Measurements from ENCODE around the gene MBD1.

The MBD1 gene

DNA sequence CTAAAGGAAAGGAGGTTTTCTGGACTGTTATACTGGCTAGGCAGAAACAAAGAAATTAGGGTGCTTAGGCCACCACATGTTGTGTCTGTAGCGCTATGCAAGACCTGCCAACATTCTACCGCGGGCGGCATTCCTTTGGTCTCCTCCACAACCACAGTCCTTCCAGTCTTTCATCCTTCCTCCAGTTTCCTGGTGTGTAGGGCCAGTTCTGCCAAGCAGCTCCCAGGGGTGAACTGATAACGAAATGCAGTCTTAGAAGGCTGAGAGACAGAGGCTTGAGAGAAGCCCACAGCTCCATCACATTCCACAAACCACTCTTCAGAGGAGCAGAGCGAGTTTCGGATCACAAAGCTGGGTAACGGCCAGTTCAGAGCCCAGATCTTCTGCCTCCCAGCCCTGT, 25.6 kb upstream of the MBD1 start:
- DNase-seq (ENCODE audit: low read depth): no peak
- no peak overlapping the region for H3K4me3 ChIP-seq (ENCODE audit: control insufficient read depth, low read depth, low read length)
- TF ChIP-seq, protein P1, sequence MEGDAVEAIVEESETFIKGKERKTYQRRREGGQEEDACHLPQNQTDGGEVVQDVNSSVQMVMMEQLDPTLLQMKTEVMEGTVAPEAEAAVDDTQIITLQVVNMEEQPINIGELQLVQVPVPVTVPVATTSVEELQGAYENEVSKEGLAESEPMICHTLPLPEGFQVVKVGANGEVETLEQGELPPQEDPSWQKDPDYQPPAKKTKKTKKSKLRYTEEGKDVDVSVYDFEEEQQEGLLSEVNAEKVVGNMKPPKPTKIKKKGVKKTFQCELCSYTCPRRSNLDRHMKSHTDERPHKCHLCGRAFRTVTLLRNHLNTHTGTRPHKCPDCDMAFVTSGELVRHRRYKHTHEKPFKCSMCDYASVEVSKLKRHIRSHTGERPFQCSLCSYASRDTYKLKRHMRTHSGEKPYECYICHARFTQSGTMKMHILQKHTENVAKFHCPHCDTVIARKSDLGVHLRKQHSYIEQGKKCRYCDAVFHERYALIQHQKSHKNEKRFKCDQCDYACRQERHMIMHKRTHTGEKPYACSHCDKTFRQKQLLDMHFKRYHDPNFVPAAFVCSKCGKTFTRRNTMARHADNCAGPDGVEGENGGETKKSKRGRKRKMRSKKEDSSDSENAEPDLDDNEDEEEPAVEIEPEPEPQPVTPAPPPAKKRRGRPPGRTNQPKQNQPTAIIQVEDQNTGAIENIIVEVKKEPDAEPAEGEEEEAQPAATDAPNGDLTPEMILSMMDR (IDR thresholded peaks at IDR 0.05; ENCODE audit: control insufficient read depth, insufficient read depth, low read depth, low read length, missing control alignments): no peak

DNA sequence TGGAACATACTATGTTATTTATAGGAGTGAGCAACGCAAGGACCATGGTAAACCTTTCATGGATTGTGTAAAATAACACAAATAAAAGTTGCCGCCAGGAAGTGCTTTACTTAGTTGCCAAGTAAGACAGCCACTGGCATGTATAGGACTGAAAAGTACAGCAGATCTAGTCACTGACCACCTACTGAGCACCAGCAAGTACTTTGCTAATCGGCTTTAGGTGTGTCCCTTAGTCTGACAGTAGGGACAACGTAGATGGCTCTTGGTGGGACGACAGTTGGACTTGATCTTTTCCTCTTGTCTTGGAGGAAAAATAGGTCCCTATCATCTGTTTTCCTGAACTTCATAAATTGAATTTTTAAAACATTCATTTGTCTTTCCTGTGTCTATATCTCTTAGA, 19.8 kb upstream of the MBD1 start:
- no peak overlapping the region for H3K4me3 ChIP-seq (ENCODE audit: control insufficient read depth, low read depth, low read length)
- TF ChIP-seq, protein P1 (IDR thresholded peaks at IDR 0.05; ENCODE audit: control insufficient read depth, insufficient read depth, low read depth, low read length, missing control alignments): no peak
- DNase-seq (ENCODE audit: low read depth): no peak

DNA sequence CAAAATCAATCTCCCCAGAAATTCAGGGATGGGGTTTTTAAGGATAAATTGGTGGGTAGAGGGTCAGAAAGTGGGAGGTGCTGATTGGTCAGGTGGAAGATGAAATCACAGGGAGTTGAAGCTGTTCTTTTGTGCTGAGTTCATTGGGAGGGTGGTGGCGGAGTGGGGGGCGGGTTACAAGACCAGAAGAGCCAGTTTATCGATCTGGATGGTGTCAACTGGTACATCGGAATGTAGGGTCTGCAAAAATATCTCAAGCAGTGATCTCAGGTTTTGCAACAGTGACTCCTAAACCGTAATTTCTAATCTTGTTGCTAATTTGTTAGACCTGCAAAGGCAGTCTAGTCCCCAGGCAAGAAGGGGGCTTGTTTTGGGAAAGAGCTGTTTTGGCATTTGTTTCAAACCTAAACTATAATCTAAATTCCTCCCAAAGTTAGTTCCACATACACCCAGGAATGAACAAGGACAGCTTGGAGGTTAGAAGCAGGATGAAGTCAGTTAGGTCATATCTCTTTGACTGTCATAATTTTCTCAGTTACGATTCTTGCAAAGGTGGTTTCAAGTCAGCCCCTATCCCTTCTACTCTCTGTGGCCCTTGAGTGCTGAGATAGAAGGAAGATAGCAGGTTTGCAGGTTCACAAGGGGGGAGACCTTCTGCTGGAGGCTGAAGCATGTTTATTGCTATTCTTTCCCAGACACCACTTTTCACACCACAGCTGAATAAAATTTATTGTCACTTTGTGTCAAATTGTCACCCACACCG, 18.5 kb upstream of the MBD1 start:
- no peak overlapping the region for H3K4me3 ChIP-seq (ENCODE audit: control insufficient read depth, low read depth, low read length)
- DNase-seq (ENCODE audit: low read depth): no peak
- TF ChIP-seq, protein P1 (IDR thresholded peaks at IDR 0.05; ENCODE audit: control insufficient read depth, insufficient read depth, low read depth, low read length, missing control alignments): no peak

DNA sequence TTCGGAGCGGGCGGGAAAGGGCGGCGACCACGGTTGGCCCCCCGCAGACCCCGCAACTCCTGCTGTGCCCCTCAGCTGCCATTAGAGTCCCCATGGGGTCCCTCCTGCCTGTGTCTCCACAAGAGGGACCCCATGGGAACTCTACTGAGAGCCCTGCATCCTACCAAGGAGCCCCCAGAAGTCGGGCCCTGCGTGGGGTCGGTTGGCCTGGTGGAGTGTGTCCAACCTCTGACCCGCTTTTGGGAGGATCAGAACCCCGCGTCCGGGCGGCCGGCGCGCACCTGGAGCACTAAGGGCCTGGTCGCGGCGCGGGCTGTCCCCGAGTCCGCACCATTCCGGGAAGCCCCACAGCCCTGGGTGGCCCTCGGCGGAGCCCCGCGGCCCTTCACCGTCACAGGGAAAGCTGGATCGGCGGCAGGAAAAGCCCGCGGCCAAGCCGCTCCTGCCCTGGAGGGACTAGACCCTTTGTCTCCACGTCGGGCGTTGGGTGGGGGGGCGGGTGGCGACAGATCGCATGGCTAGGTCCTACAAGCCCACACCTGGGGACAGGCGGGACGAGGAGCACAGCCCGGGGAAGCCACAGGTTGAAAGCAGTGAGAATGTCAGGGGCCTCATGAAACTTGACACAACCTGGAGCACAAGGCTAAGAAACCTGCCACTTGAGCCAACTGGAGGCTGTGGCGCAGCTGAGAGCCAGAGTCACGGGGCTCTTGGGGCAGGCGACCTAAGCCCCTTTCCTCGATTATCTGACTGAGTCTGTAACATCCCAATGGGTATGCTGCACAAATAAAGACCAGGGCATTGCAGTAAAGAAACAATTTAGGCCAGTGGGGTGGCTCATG, 17.3 kb upstream of the MBD1 start:
- no peak overlapping the region for H3K4me3 ChIP-seq (ENCODE audit: control insufficient read depth, low read depth, low read length)
- no peak for DNase-seq (ENCODE audit: low read depth)
- TF ChIP-seq, protein P1 (IDR thresholded peaks at IDR 0.05; ENCODE audit: control insufficient read depth, insufficient read depth, low read depth, low read length, missing control alignments): no peak

DNA sequence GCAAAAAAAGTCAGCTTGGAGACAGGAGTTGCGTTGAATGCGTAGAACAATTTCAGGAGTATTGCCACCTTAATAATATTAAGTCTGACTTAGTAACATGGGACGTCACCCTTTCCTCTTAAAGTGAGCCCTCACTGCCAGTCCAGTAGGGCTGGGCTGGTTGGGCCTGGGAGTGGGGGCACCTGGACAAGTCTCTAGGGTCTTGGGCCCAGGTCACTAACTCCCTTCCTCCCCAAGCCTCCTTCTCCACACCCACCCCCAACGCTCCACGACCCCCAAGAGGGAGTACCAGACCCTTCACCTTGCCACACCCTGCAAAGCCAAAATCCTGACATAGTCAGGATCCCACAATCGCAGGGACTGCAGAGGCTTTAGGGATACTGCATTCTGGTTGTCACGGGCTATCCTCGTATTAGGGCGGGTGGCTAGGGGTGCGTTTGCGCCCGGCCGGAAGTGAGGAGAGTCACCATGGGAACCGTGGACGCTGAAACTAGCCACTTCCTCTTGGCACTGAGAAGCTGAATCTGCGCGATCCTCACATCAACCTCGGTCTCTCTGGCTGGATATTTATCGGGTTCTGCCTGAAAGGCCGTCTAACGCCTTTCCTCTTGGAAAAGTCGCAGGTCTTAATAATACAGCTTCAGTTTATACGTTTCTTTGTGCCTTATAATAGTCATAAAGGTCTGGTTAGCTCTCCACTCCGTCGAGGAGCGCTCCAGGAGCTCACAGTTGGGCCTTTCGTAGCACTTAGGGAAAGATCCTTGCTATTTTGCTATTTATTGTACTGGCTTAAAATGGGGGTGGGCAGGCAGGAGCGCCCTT, 16.5 kb upstream of the MBD1 start:
- H3K4me3 ChIP-seq (ENCODE audit: control insufficient read depth, low read depth, low read length): peak overlapping the region; percentile 50
- TF ChIP-seq, protein P1 (IDR thresholded peaks at IDR 0.05; ENCODE audit: control insufficient read depth, insufficient read depth, low read depth, low read length, missing control alignments): no peak
- no peak for DNase-seq (ENCODE audit: low read depth)

DNA sequence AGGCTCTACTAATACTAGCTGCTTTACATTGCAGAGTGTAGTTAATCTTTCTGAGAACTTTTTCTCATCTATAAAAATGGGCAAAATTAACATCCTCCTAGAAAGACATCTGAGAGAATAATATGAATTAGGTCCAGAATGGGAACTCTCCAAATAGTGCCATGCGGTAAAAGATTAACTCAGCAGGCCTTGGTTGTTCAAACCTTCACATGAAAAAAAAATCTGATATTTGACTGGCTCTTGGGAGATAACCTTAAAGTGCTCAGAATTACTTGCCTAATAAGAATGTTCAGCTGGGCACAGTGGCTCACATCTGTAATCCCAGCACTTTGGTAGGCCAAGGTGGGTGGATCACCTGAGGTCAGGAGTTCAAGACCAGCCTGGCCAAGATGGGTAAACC, 11.7 kb upstream of the MBD1 start:
- DNase-seq (ENCODE audit: low read depth): no peak
- TF ChIP-seq, protein P1 (IDR thresholded peaks at IDR 0.05; ENCODE audit: control insufficient read depth, insufficient read depth, low read depth, low read length, missing control alignments): no peak
- no peak overlapping the region for H3K4me3 ChIP-seq (ENCODE audit: control insufficient read depth, low read depth, low read length)
